HepG2 (cell line): ENCODE measurements around the gene ATP6V0D1. TPM values are rescaled to one million over a fixed set of nuclear protein-coding genes. Genes with fewer than 3 reads are reported as not detected.

Experiments used
- CREBL2 ChIP-seq: sonication (generic); formaldehyde crosslinking; IDR thresholded peaks from 2 replicates; pipeline ENCODE4 v1.8.1; 2023; ENCODE audit warnings: missing genetic modification reagents, mild to moderate bottlenecking, borderline replicate concordance
- HDAC2 ChIP-seq: sonication (generic); formaldehyde crosslinking; IDR thresholded peaks from 2 replicates; pipeline ENCODE4 v1.4.0; 2020; ENCODE audit warnings: missing genetic modification reagents
- HNRNPH1 ChIP-seq: fragments of 200-400 bp; formaldehyde crosslinking; optimal IDR thresholded peaks from 2 replicates; pipeline ENCODE3; 2017; ENCODE audit warnings: mild to moderate bottlenecking, low read depth, low read length
- HNRNPUL1 ChIP-seq: fragments of 200-400 bp; formaldehyde crosslinking; IDR thresholded peaks from 2 replicates; pipeline ENCODE4 v1.6.1; 2017; ENCODE audit warnings: low read depth, mild to moderate bottlenecking, low read length, moderate library complexity
- HOXA3 ChIP-seq: sonication (generic); formaldehyde crosslinking; IDR thresholded peaks from 2 replicates; pipeline ENCODE4 v1.5.0; 2020; ENCODE audit warnings: missing genetic modification reagents
- IKZF5 ChIP-seq: IDR thresholded peaks from 2 replicates; pipeline ENCODE4 v1.6.1; 2018; ENCODE audit warnings: missing genetic modification reagents, mild to moderate bottlenecking, missing compliant biosample characterization
- ISL2 ChIP-seq: sonication (generic); formaldehyde crosslinking; IDR thresholded peaks from 2 replicates; pipeline ENCODE4 v1.5.0; 2020; ENCODE audit warnings: missing genetic modification reagents
- KMT2A ChIP-seq: sonication (generic); formaldehyde crosslinking; IDR thresholded peaks from 2 replicates; pipeline ENCODE4 v1.4.0; 2020; ENCODE audit warnings: missing genetic modification reagents
- LBX2 ChIP-seq: sonication (generic); formaldehyde crosslinking; IDR thresholded peaks from 2 replicates; pipeline ENCODE4 v1.5.0; 2020; ENCODE audit warnings: missing genetic modification reagents, mild to moderate bottlenecking, borderline replicate concordance
- MLXIP ChIP-seq: sonication (generic); formaldehyde crosslinking; IDR thresholded peaks from 2 replicates; pipeline ENCODE4 v1.9.0; 2021; ENCODE audit warnings: missing genetic modification reagents, borderline replicate concordance
- MNT ChIP-seq: fragments of 450-650 bp; IDR thresholded peaks from 2 replicates; pipeline ENCODE4 v1.6.1; 2016
- PAX8 ChIP-seq: sonication (generic); formaldehyde crosslinking; IDR thresholded peaks from 2 replicates; pipeline ENCODE4 v1.8.0; 2022; ENCODE audit warnings: mild to moderate bottlenecking, missing genetic modification reagents, borderline replicate concordance
- PRDM15 ChIP-seq: sonication (generic); formaldehyde crosslinking; IDR thresholded peaks from 2 replicates; pipeline ENCODE4 v1.4.0; 2020; ENCODE audit warnings: missing genetic modification reagents
- RFXANK ChIP-seq: IDR thresholded peaks from 2 replicates; pipeline ENCODE4 v1.6.1; 2016
- RXRB ChIP-seq: IDR thresholded peaks from 2 replicates; pipeline ENCODE4 v1.6.1; 2016; ENCODE audit warnings: borderline replicate concordance, missing genetic modification reagents, missing compliant biosample characterization
- TOPORS ChIP-seq: sonication (generic); formaldehyde crosslinking; IDR thresholded peaks from 2 replicates; pipeline ENCODE4 v1.8.0; 2023; ENCODE audit warnings: mild to moderate bottlenecking, missing genetic modification reagents
- ZBTB26 ChIP-seq: IDR thresholded peaks from 2 replicates; pipeline ENCODE4 v1.6.1; 2016; ENCODE audit warnings: missing compliant biosample characterization, missing genetic modification reagents, borderline replicate concordance
- ZNF160 ChIP-seq: sonication (generic); formaldehyde crosslinking; IDR thresholded peaks from 2 replicates; pipeline ENCODE4 v1.8.0; 2022; ENCODE audit warnings: mild to moderate bottlenecking, inconsistent platforms, missing genetic modification reagents
- ZSCAN20 ChIP-seq: sonication (generic); formaldehyde crosslinking; IDR thresholded peaks from 2 replicates; pipeline ENCODE4 v1.4.0; 2020; ENCODE audit warnings: missing genetic modification reagents, mild to moderate bottlenecking, borderline replicate concordance
- polyA plus RNA-seq, 8 experiments: library from polyadenylated mRNA; depleted of rRNA in 3 of 8; stranded (reverse) in 7 of 8; unstranded in 1 of 8; fragments of >200 nt; fragmentation: Illumina TruSeq in 4 of 8; extraction: Trizol in 4 of 8; gene quantifications; 2 replicates each; pipeline versions ENCODE4 v1.2.1 to v1.2.3, GENCODE V29; 2011 to 2016; ENCODE audit warnings: low read depth in 4 of 8, missing spikeins in 1 of 8, mixed read lengths in 1 of 8; ENCODE audit not compliant: insufficient read depth in 1 of 8
- total RNA-seq, 5 experiments: library from RNA; depleted of rRNA; stranded (reverse); fragments of >200 nt; fragmentation: Illumina TruSeq; extraction: Trizol; gene quantifications; 2 replicates each; pipeline ENCODE4 v1.2.3, GENCODE V29; 2016; ENCODE audit warnings: low read depth in 1 of 5

The ATP6V0D1 gene
- total and polyA plus RNA-seq, 2 of the 13 experiments (the other 11 are each of a cell fraction or from before 2014, with no cell fraction given), result 51.1 to 61.3 TPM

GRCh38 chr16:67477960-67478554, 2.9 kb downstream of the ATP6V0D1 start (continued):
- no peak for TF ChIP-seq PRDM15 (CRISPR knock-in tag)
- no peak for TF ChIP-seq IKZF5 (CRISPR knock-in tag)
- TF ChIP-seq ISL2 (CRISPR knock-in tag), result no peak
- TF ChIP-seq RFXANK (CRISPR knock-in tag), result no peak
- TF ChIP-seq RXRB (CRISPR knock-in tag), result no peak
- TF ChIP-seq TOPORS, result no peak
- TF ChIP-seq HDAC2, result no peak
- no peak for TF ChIP-seq ZNF160 (CRISPR knock-in tag)
- TF ChIP-seq CREBL2 (CRISPR knock-in tag), result no peak
- no peak for TF ChIP-seq ZSCAN20 (CRISPR knock-in tag)
- TF ChIP-seq HNRNPH1, result no peak
- no peak for TF ChIP-seq PAX8 (CRISPR knock-in tag)
- TF ChIP-seq ZBTB26 (CRISPR knock-in tag), result no peak
- TF ChIP-seq MLXIP (CRISPR knock-in tag), result no peak
- TF ChIP-seq HNRNPUL1, result no peak
- TF ChIP-seq MNT, result no peak
- no peak for TF ChIP-seq HOXA3 (CRISPR knock-in tag)
- no peak for TF ChIP-seq LBX2 (CRISPR knock-in tag)
- no peak for TF ChIP-seq KMT2A (CRISPR knock-in tag)
